Loucy (cell line): ENCODE results near the gene TBC1D22A.

Experiments
- H2AFZ ChIP-seq: fragments of 200-600 bp; sonication (generic); 2 replicates; pipeline ENCODE4 v1.6.0; 2016; ENCODE audit warnings: antibody characterized with exemption, mild to moderate bottlenecking, low read length, moderate library complexity
- H3F3A ChIP-seq: fragments of 200-600 bp; 2 replicates; pipeline ENCODE4 v1.6.0; 2016; ENCODE audit warnings: antibody characterized with exemption, low read depth, mild to moderate bottlenecking
- H3K27me3 ChIP-seq: fragments of 200-600 bp; sonication (generic); 2 replicates; pipeline ENCODE4 v1.6.1; 2014; ENCODE audit warnings: low read length, mild to moderate bottlenecking; ENCODE audit not compliant: insufficient read depth, poor library complexity, severe bottlenecking
- H3K36me3 ChIP-seq: fragments of 200-600 bp; sonication (generic); 2 replicates; pipeline ENCODE4 v1.6.1; 2016; ENCODE audit warnings: low read length; ENCODE audit not compliant: insufficient read depth
- H3K4me1 ChIP-seq: fragments of 200-600 bp; sonication (generic); 2 replicates; pipeline ENCODE4 v1.5.1; 2014; ENCODE audit warnings: low read length, mild to moderate bottlenecking; ENCODE audit not compliant: insufficient read depth, poor library complexity, severe bottlenecking
- H3K4me2 ChIP-seq: fragments of 200-600 bp; sonication (generic); 2 replicates; pipeline ENCODE4 v1.6.0; 2014; ENCODE audit warnings: antibody characterized with exemption, low read length, low read depth, mild to moderate bottlenecking; ENCODE audit not compliant: poor library complexity, severe bottlenecking
- H3K4me3 ChIP-seq: fragments of 200-600 bp; sonication (generic); 2 replicates; pipeline ENCODE4 v1.5.1; 2014; ENCODE audit warnings: low read length, mild to moderate bottlenecking, mixed read lengths; ENCODE audit not compliant: poor library complexity, severe bottlenecking
- H3K79me2 ChIP-seq: fragments of 200-600 bp; sonication (generic); 2 replicates; pipeline ENCODE4 v1.6.1; 2014; ENCODE audit warnings: low read length; ENCODE audit not compliant: insufficient read depth
- H3K9ac ChIP-seq: fragments of 200-600 bp; sonication (generic); 2 replicates; pipeline ENCODE4 v1.6.0; 2014; ENCODE audit warnings: mild to moderate bottlenecking, low read depth, low read length, moderate library complexity; ENCODE audit not compliant: poor library complexity, severe bottlenecking
- H3K9me2 ChIP-seq: fragments of 200-600 bp; sonication (generic); replicated peaks from 2 replicates; pipeline ENCODE4 v1.6.1; 2016; ENCODE audit warnings: low read depth, low read length, mixed read lengths
- H3K9me3 ChIP-seq: fragments of 200-600 bp; sonication (generic); 2 replicates; pipeline ENCODE4 v1.6.1; 2014; ENCODE audit warnings: mild to moderate bottlenecking, antibody characterized with exemption, low read length, low read depth; ENCODE audit not compliant: insufficient read depth
- H4K20me1 ChIP-seq: fragments of 200-600 bp; sonication (generic); 2 replicates; pipeline ENCODE4 v1.6.0; 2014; ENCODE audit warnings: antibody characterized with exemption, low read length, mild to moderate bottlenecking; ENCODE audit not compliant: insufficient read depth, poor library complexity, severe bottlenecking
- EZH2phosphoT487 ChIP-seq: fragments of 200-600 bp; IDR thresholded peaks from 2 replicates; pipeline ENCODE4 v1.6.1; 2018; ENCODE audit warnings: antibody characterized with exemption, mild to moderate bottlenecking, moderate library complexity, borderline replicate concordance
- TF ChIP-seq, protein P1 (sequence below): fragments of 200-600 bp; sonication (generic); conservative IDR thresholded peaks from 2 replicates; pipeline ENCODE4 v1.5.1; 2014; ENCODE audit warnings: mild to moderate bottlenecking, antibody characterized with exemption, low read length

TBC1D22A gene

DNA sequence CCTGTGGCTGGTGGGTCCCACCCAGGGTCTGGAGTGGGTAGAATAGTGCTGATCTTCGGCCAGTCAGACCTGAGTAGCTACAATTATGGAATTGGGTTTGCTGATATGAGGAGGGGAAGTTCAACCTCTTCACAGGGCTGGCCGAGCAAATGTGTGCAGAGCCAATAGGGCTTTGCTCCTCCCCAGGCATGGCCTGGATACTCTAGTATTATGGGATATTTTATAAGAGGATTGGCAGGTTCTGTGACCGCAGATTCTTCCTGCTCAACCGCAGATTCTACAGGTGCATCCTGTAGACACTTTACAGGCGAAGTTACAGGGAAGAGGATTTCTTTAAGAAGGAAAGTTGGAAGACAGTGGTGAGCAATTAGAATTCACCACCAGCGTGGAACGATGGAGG, 44.3 kb downstream of the TBC1D22A start:
- H3K4me1 ChIP-seq, result peaks cover 7% of the 10 kb centered on the region
- H3K9ac ChIP-seq, result no peak overlapping the region
- H3K36me3 ChIP-seq, result peaks cover 36% of the 10 kb centered on the region
- H3K9me3 ChIP-seq, result no peaks in the 10 kb centered on the region
- H3K9me2 ChIP-seq, result no peaks in the 10 kb centered on the region
- no peak overlapping the region for H2AFZ ChIP-seq
- peaks cover 4% of the 10 kb centered on the region for H4K20me1 ChIP-seq
- H3F3A ChIP-seq, result no peaks in the 10 kb centered on the region
- peaks cover 19% of the 10 kb centered on the region; the same call in 1 of the 2 replicates for H3K79me2 ChIP-seq
- H3K4me3 ChIP-seq, result no peak overlapping the region
- TF ChIP-seq, protein P1, sequence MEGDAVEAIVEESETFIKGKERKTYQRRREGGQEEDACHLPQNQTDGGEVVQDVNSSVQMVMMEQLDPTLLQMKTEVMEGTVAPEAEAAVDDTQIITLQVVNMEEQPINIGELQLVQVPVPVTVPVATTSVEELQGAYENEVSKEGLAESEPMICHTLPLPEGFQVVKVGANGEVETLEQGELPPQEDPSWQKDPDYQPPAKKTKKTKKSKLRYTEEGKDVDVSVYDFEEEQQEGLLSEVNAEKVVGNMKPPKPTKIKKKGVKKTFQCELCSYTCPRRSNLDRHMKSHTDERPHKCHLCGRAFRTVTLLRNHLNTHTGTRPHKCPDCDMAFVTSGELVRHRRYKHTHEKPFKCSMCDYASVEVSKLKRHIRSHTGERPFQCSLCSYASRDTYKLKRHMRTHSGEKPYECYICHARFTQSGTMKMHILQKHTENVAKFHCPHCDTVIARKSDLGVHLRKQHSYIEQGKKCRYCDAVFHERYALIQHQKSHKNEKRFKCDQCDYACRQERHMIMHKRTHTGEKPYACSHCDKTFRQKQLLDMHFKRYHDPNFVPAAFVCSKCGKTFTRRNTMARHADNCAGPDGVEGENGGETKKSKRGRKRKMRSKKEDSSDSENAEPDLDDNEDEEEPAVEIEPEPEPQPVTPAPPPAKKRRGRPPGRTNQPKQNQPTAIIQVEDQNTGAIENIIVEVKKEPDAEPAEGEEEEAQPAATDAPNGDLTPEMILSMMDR, result no peak
- no peak for TF ChIP-seq EZH2phosphoT487
- H3K27me3 ChIP-seq, result no peaks in the 10 kb centered on the region
- peak overlapping the region; percentile 13 for H3K4me2 ChIP-seq

DNA sequence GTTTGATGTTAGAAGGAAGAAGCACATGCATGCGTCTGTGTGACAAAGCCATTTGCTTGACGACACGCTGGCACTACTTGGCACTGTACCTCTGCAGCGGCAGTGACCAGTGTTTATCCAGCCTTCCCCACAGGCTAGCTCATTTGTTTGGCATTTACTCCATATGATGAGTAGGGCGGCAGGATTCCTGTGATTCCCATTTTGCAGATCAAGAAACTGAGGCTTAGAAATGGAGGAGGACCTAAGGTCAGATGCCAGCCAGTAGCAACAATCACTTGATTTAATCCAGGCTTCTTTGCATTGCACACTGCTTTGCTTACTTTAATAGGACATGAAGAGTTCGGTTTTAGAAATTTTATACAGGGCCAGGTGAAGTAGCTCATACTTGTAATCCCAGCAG, 45.0 kb downstream of the TBC1D22A start:
- Histone ChIP-seq H4K20me1 (peaks cover 4% of the 10 kb centered on the region), H3K9ac (no peak overlapping the region), H3K9me2 (no peaks in the 10 kb centered on the region), H3K36me3 (peaks cover 36% of the 10 kb centered on the region), H3F3A (no peaks in the 10 kb centered on the region), H3K4me3 (no peak overlapping the region), H3K79me2 (peaks cover 19% of the 10 kb centered on the region; the same call in 1 of the 2 replicates), H3K9me3 (no peaks in the 10 kb centered on the region), H3K27me3 (no peaks in the 10 kb centered on the region), H2AFZ (no peak overlapping the region), H3K4me1 (peaks cover 7% of the 10 kb centered on the region), H3K4me2 (no peak overlapping the region)
- TF ChIP-seq, protein P1, result no peak

DNA sequence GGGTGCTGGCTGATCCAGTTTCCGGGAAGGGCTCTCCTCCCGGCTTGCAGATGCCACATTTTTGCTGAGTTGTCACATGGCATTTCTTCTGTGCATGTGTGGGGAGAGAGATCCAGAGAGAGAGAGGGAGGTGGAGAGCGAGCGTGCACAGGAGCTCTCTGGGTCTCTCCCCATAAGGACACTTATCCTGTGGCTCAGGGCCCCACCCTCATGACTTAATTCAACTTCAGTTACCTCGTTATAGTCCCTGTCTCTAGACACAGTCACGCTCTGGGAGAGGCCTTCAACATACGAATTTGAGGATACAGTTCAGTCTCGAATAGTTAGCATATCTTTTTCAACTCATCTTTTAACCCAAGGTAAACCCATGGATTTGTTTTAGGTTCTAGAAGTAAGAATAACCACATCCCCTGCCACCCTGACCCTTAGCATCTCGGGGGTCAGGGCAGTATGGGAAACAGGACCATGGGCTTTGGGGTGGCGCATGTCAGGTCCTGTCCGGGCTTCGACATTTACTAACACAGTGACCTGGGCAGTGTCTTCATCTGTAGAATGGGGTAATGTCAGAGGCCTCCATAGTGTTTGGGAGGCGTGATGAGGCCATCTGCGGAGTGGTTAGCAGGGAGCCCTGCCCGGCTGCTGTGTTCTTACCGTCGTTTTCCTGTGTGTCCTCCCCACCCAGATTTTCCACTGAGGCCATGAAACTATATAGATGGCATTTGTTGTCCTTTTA, 46.9 kb downstream of the TBC1D22A start:
- TF ChIP-seq, protein P1, result no peak
- TF ChIP-seq EZH2phosphoT487, result no peak
- Histone ChIP-seq H2AFZ (no peak overlapping the region), H3K27me3 (no peaks in the 10 kb centered on the region), H3K4me3 (no peak overlapping the region), H3K79me2 (peaks cover 14% of the 10 kb centered on the region; the same call in 1 of the 2 replicates), H3K9ac (no peak overlapping the region), H4K20me1 (no peaks in the 10 kb centered on the region), H3F3A (no peaks in the 10 kb centered on the region), H3K36me3 (peaks cover 31% of the 10 kb centered on the region), H3K9me3 (no peaks in the 10 kb centered on the region), H3K4me1 (peaks cover 7% of the 10 kb centered on the region), H3K4me2 (no peak overlapping the region), H3K9me2 (no peaks in the 10 kb centered on the region)
